ENCODE results near the gene GM2A.

- TF ChIP-seq, protein P1, sequence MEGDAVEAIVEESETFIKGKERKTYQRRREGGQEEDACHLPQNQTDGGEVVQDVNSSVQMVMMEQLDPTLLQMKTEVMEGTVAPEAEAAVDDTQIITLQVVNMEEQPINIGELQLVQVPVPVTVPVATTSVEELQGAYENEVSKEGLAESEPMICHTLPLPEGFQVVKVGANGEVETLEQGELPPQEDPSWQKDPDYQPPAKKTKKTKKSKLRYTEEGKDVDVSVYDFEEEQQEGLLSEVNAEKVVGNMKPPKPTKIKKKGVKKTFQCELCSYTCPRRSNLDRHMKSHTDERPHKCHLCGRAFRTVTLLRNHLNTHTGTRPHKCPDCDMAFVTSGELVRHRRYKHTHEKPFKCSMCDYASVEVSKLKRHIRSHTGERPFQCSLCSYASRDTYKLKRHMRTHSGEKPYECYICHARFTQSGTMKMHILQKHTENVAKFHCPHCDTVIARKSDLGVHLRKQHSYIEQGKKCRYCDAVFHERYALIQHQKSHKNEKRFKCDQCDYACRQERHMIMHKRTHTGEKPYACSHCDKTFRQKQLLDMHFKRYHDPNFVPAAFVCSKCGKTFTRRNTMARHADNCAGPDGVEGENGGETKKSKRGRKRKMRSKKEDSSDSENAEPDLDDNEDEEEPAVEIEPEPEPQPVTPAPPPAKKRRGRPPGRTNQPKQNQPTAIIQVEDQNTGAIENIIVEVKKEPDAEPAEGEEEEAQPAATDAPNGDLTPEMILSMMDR (conservative IDR thresholded peaks at IDR 0.05; ENCODE audit: low read length), result no peak
- TF ChIP-seq EZH2phosphoT487 (IDR thresholded peaks at IDR 0.05; ENCODE audit: borderline replicate concordance), result no peak
Measured at GRCh38 chr5:151248651-151249050, 4.3 kb upstream of the GM2A start.
